Common myeloid progenitor, CD34-positive (primary cell): Measurements from ENCODE around the gene GNG2.

ENCODE experiments used
- CTCF ChIA-PET: fragments of 350-600 bp; sonication (Branson Sonifier 250); formaldehyde crosslinking; loops from one replicate; lab custom pipeline; 2021; ENCODE audit warnings: antibody characterized with exemption; lab: Charles Lee
- POLR2A ChIA-PET: fragments of 350-600 bp; sonication (Branson Sonifier 250); formaldehyde crosslinking; loops from one replicate; lab custom pipeline; 2021; ENCODE audit warnings: antibody characterized with exemption; lab: Charles Lee
- DNase-seq, 3 donors: peaks; one replicate each; pipeline versions ENCODE4 v3.0.0 to v3.0.0-alpha.2; 2013
- H3K27ac ChIP-seq, 2 experiments: 1 replicate in 1 of 2; 2 replicates in 1 of 2; pipeline ENCODE4 v1.7.0; 2013; ENCODE audit warnings: inconsistent platforms in 2 of 2, low read length in 2 of 2, mild to moderate bottlenecking in 2 of 2, low read depth in 1 of 2, moderate library complexity in 1 of 2; ENCODE audit not compliant: severe bottlenecking in 2 of 2, insufficient read depth in 1 of 2, poor library complexity in 1 of 2
- H3K27me3 ChIP-seq, 5 experiments: replicated peaks in 2 of 5; 1 replicate in 3 of 5; 2 replicates in 2 of 5; pipeline versions ENCODE4 v1.6.1 to v1.7.0; 2013; ENCODE audit warnings: low read length in 4 of 5, mild to moderate bottlenecking in 2 of 5, moderate library complexity in 2 of 5, inconsistent platforms in 1 of 5; ENCODE audit not compliant: insufficient read depth in 5 of 5, control insufficient read depth in 4 of 5
- H3K36me3 ChIP-seq, 4 experiments: 1 replicate in 2 of 4; 2 replicates in 2 of 4; pipeline versions ENCODE4 v1.6.1 to v1.7.0; 2013; ENCODE audit warnings: low read length in 3 of 4, control low read depth in 1 of 4, mild to moderate bottlenecking in 1 of 4; ENCODE audit not compliant: control insufficient read depth in 4 of 4, insufficient read depth in 4 of 4
- H3K4me1 ChIP-seq, 4 experiments: 1 replicate in 3 of 4; 2 replicates in 1 of 4; pipeline versions ENCODE4 v1.6.1 to v1.7.1; 2013; ENCODE audit warnings: low read length in 3 of 4, mild to moderate bottlenecking in 3 of 4, control low read depth in 1 of 4, inconsistent platforms in 1 of 4, moderate library complexity in 1 of 4; ENCODE audit not compliant: control insufficient read depth in 4 of 4, insufficient read depth in 4 of 4; ENCODE audit errors: control extremely low read depth in 1 of 4
- H3K4me3 ChIP-seq, 7 experiments: 1 replicate in 4 of 7; 2 replicates in 3 of 7; pipeline versions ENCODE4 v1.5.1 to v1.7.0; 2013; ENCODE audit warnings: mild to moderate bottlenecking in 7 of 7, low read length in 6 of 7, moderate library complexity in 6 of 7, inconsistent platforms in 2 of 7, low read depth in 2 of 7, control low read depth in 1 of 7; ENCODE audit not compliant: insufficient read depth in 4 of 7, control insufficient read depth in 1 of 7; ENCODE audit errors: extremely low read depth in 1 of 7
- H3K9me3 ChIP-seq, 5 experiments: 1 replicate in 4 of 5; 2 replicates in 1 of 5; pipeline versions ENCODE4 v1.6.1 to v1.7.1; 2013; ENCODE audit warnings: low read length in 4 of 5, mild to moderate bottlenecking in 2 of 5, inconsistent platforms in 1 of 5, low read depth in 1 of 5, moderate library complexity in 1 of 5; ENCODE audit not compliant: control insufficient read depth in 4 of 5, insufficient read depth in 2 of 5; ENCODE audit errors: control extremely low read depth in 1 of 5
- WGBS: methylation state at CpG from one replicate; pipeline ENCODE4 v1.1.5; 2013; ENCODE audit not compliant: insufficient coverage; 5-methylcytosine and 5-hydroxymethylcytosine counted together

Gene GNG2

GRCh38 chr14:52015411-52016030, 155.1 kb downstream of the GNG2 start:
- peak in 2 of 3 donors; percentile 34 to 35 for DNase-seq
- H3K27me3 ChIP-seq: no peaks in the 10 kb centered on the region
- peaks cover 7 to 14% (median 10%) of the 10 kb centered on the region in 4 experiments for H3K36me3 ChIP-seq
- CTCF ChIA-PET: interaction anchor here (0.6 to 1.8 kb wide), 7 partner anchors 9 to 38 kb away, joined by 3 to 4 read pairs (median 3); no protein-coding TSS in a partner anchor
- 95% methylated on average over 4 of the region's 8 CpGs for WGBS
- peaks cover 0 to 10% (median 5%) of the 10 kb centered on the region in 4 experiments for H3K4me1 ChIP-seq
- H3K9me3 ChIP-seq: no peaks in the 10 kb centered on the region
- H3K4me3 ChIP-seq: no peak overlapping the region
- POLR2A ChIA-PET: no interaction called here
- no peak overlapping the region for H3K27ac ChIP-seq

- no peaks in the 10 kb centered on the region for H3K36me3 ChIP-seq
- H3K27me3 ChIP-seq: no peaks in the 10 kb centered on the region
- peaks cover 0 to 16% (median 6%) of the 10 kb centered on the region in 4 experiments for H3K4me1 ChIP-seq
- no peak overlapping the region for H3K4me3 ChIP-seq
- ChIA-PET POLR2A (no interaction called here), CTCF (no interaction called here)
- WGBS: 94% methylated on average over 3 of the region's 4 CpGs
- H3K27ac ChIP-seq: no peak overlapping the region
- no peak for DNase-seq
- no peaks in the 10 kb centered on the region for H3K9me3 ChIP-seq
Observed at GRCh38 chr14:52018252-52018651, 157.8 kb downstream of the GNG2 start.

- peaks cover 0 to 16% (median 5%) of the 10 kb centered on the region in 4 experiments for H3K4me1 ChIP-seq
- CTCF ChIA-PET: interaction anchor here (0.9 kb wide), 1 partner anchor 23 kb away, joined by 3 read pairs; no protein-coding TSS in a partner anchor
- POLR2A ChIA-PET: no interaction called here
- DNase-seq: no peak
- no peaks in the 10 kb centered on the region for H3K27me3 ChIP-seq
- H3K9me3 ChIP-seq: no peaks in the 10 kb centered on the region
- H3K36me3 ChIP-seq: no peaks in the 10 kb centered on the region
- no peak overlapping the region for H3K27ac ChIP-seq
- no peak overlapping the region for H3K4me3 ChIP-seq
- 98% methylated on average over 7 of the region's 8 CpGs for WGBS
Observed at GRCh38 chr14:52018970-52019369, 158.6 kb downstream of the GNG2 start.
